HepG2 (cell line): Measurements from ENCODE around the gene CCDC70. TPM values are rescaled to one million over a fixed set of nuclear protein-coding genes. Genes with fewer than 3 reads are reported as not detected.
A peak's percentile ranks its signal among the peaks of the same experiment; 100 is the strongest.

Experiments used
- ATAC-seq: fragments of 200-7000 bp; cut with Tn5 transposase; 3 replicates; pipeline ENCODE4 v1.9.1; 2020; ENCODE audit warnings: mild to moderate bottlenecking, moderate library complexity
- BruUV-seq: library from RNA; stranded (reverse); fragments of 400-500 nt; replicated peaks from 2 replicates; lab custom pipeline; 2021; lab: Mats Ljungman, UMichigan
- CTCF ChIA-PET: fragments of 300-600 bp; formaldehyde crosslinking; extraction: SDS; loops from one replicate; lab custom pipeline; 2021; ENCODE audit warnings: low total read pairs, inconsistent platforms, low intra/inter-chr PET ratio; lab: Yijun Ruan, JAX
- POLR2A ChIA-PET: fragments of 350-600 bp; sonication (Branson Sonifier 250); formaldehyde crosslinking; loops from one replicate; lab custom pipeline; 2020; ENCODE audit warnings: antibody characterized with exemption, inconsistent platforms; lab: Yijun Ruan, JAX
- DNase-seq: peaks from one replicate; pipeline ENCODE4 v3.0.0-alpha.2; 2015; ENCODE audit warnings: low spot score
- FAIRE-seq: peaks from 3 replicates; lab custom pipeline; 2011; peaks lifted over from hg19 to GRCh38; lab: Jason Lieb, UNC
- H2AFZ ChIP-seq: one replicate; pipeline ENCODE4 v1.6.1; 2011; ENCODE audit warnings: low read length, inconsistent platforms
- H3K27ac ChIP-seq: fragments of 300-600 bp; 3 replicates; pipeline ENCODE4 v1.8.0; 2011; ENCODE audit warnings: mixed run types, mild to moderate bottlenecking, mixed read lengths, low read length, inconsistent platforms; ENCODE audit not compliant: insufficient read depth; ENCODE audit errors: extremely low read length
- H3K27me3 ChIP-seq, 2 experiments: fragments of 200-600 bp in 1 of 2; 2 replicates in 1 of 2; 3 replicates in 1 of 2; pipeline versions ENCODE4 v1.6.0 to v1.8.0; 2011; ENCODE audit warnings: low read length in 2 of 2, mild to moderate bottlenecking in 2 of 2, moderate library complexity in 2 of 2, inconsistent platforms in 1 of 2; ENCODE audit not compliant: insufficient read depth in 2 of 2, control insufficient read depth in 1 of 2
- H3K36me3 ChIP-seq, 2 experiments: fragments of 200-600 bp in 1 of 2; replicated peaks in 1 of 2; 2 replicates in 1 of 2; 3 replicates in 1 of 2; pipeline versions ENCODE4 v1.5.1 to v1.8.0; 2011; ENCODE audit warnings: low read length in 2 of 2, inconsistent platforms in 1 of 2; ENCODE audit not compliant: insufficient read depth in 2 of 2, control insufficient read depth in 1 of 2
- H3K4me1 ChIP-seq: 2 replicates; pipeline ENCODE4 v1.5.1; 2012; ENCODE audit warnings: low read length, inconsistent platforms; ENCODE audit not compliant: insufficient read depth
- H3K4me2 ChIP-seq: 2 replicates; pipeline ENCODE4 v1.6.0; 2011; ENCODE audit warnings: low read depth, low read length, inconsistent platforms
- H3K4me3 ChIP-seq, 3 experiments: fragments of 200-600 bp in 1 of 3; sonication (generic), shearing (Covaris generic) in 1 of 3; replicated peaks in 1 of 3; 2 replicates each; pipeline ENCODE4 v1.5.1; 2011 to 2016; ENCODE audit warnings: low read length in 3 of 3, inconsistent platforms in 2 of 3, low read depth in 2 of 3, mild to moderate bottlenecking in 2 of 3, control low read depth in 1 of 3, mixed read lengths in 1 of 3; ENCODE audit not compliant: insufficient read depth in 1 of 3
- H3K79me2 ChIP-seq: one replicate; pipeline ENCODE4 v1.6.1; 2011; ENCODE audit warnings: low read length, inconsistent platforms; ENCODE audit not compliant: insufficient read depth
- H3K9ac ChIP-seq: 2 replicates; pipeline ENCODE4 v1.6.0; 2011; ENCODE audit warnings: mild to moderate bottlenecking, low read depth, low read length, inconsistent platforms; ENCODE audit not compliant: insufficient read depth
- H3K9me3 ChIP-seq: 2 replicates; pipeline ENCODE4 v1.5.1; 2012; ENCODE audit warnings: mild to moderate bottlenecking, low read length
- H4K20me1 ChIP-seq: 2 replicates; pipeline ENCODE4 v1.6.0; 2011; ENCODE audit warnings: inconsistent platforms, mild to moderate bottlenecking, low read length, moderate library complexity; ENCODE audit not compliant: insufficient read depth
- ELK4 ChIP-seq: sonication (generic); formaldehyde crosslinking; IDR thresholded peaks from 2 replicates; pipeline ENCODE4 v1.9.0; 2021; ENCODE audit warnings: missing genetic modification reagents, borderline replicate concordance
- FOXO4 ChIP-seq: sonication (generic); formaldehyde crosslinking; conservative IDR thresholded peaks from 2 replicates; pipeline ENCODE4 v1.8.1; 2023; ENCODE audit warnings: missing genetic modification reagents
- HMGA1 ChIP-seq: sonication (generic); formaldehyde crosslinking; conservative IDR thresholded peaks from 2 replicates; pipeline ENCODE4 v1.4.0; 2020; ENCODE audit warnings: missing genetic modification reagents
- IKZF5 ChIP-seq: IDR thresholded peaks from 2 replicates; pipeline ENCODE4 v1.6.1; 2018; ENCODE audit warnings: missing genetic modification reagents, mild to moderate bottlenecking, missing compliant biosample characterization
- MLX ChIP-seq: IDR thresholded peaks from 2 replicates; pipeline ENCODE4 v1.6.1; 2016
- SMAD9 ChIP-seq: sonication (generic); formaldehyde crosslinking; IDR thresholded peaks from 2 replicates; pipeline ENCODE4 v1.5.1; 2020; ENCODE audit warnings: mild to moderate bottlenecking, missing genetic modification reagents
- ZMAT5 ChIP-seq: sonication (generic); formaldehyde crosslinking; IDR thresholded peaks from 2 replicates; pipeline ENCODE4 v1.5.0; 2020; ENCODE audit warnings: mild to moderate bottlenecking, low read depth, missing genetic modification reagents, borderline replicate concordance
- ZNF629 ChIP-seq: sonication (generic); formaldehyde crosslinking; conservative IDR thresholded peaks from 2 replicates; pipeline ENCODE4 v1.5.0; 2020; ENCODE audit warnings: missing genetic modification reagents
- WGBS: methylation state at CpG from one replicate; pipeline ENCODE4 v1.1.6; 2017; ENCODE audit warnings: low lambda C conversion rate; 5-methylcytosine and 5-hydroxymethylcytosine counted together
- in situ Hi-C: cut with HindIII; loops from 2 replicates; pipeline ENCODE4 v1.10.0; 2017; ENCODE audit warnings: low pct_unique_long_range_greater_than_20kb; ENCODE audit not compliant: extremely low pct_ligation_motif_present
- intact Hi-C: fragments of 100-400 bp; cut with micrococcal nuclease; formaldehyde crosslinking; loops from one replicate; pipeline ENCODE4 v1.10.0; 2022; ENCODE audit not compliant: unreplicated experiment
- polyA plus RNA-seq, 8 experiments: library from polyadenylated mRNA; depleted of rRNA in 3 of 8; stranded (reverse) in 7 of 8; unstranded in 1 of 8; fragments of >200 nt; fragmentation: Illumina TruSeq in 4 of 8; extraction: Trizol in 4 of 8; gene quantifications; 2 replicates each; pipeline versions ENCODE4 v1.2.1 to v1.2.3, GENCODE V29; 2011 to 2016; ENCODE audit warnings: low read depth in 4 of 8, missing spikeins in 1 of 8, mixed read lengths in 1 of 8; ENCODE audit not compliant: insufficient read depth in 1 of 8
- total RNA-seq, 5 experiments: library from RNA; depleted of rRNA; stranded (reverse); fragments of >200 nt; fragmentation: Illumina TruSeq; extraction: Trizol; gene quantifications; 2 replicates each; pipeline ENCODE4 v1.2.3, GENCODE V29; 2016; ENCODE audit warnings: low read depth in 1 of 5

Gene CCDC70
- total and polyA plus RNA-seq, 2 of the 13 experiments (the other 11 are each of a cell fraction or from before 2014, with no cell fraction given): 0.13 TPM; not detected in 1

GRCh38 chr13:51867062-51867461 is 5.3 kb downstream of the CCDC70 start:
- in situ Hi-C loops: no loop called here

GRCh38 chr13:51869916-51870315 is 8.1 kb downstream of the CCDC70 start:
- FAIRE-seq: no peak
- no TSS peak for BruUV-seq
- Histone ChIP-seq H3K4me3 (no peak overlapping the region), H4K20me1 (no peaks in the 10 kb centered on the region), H3K36me3 (no peaks in the 10 kb centered on the region), H3K27ac (no peak overlapping the region), H2AFZ (no peak overlapping the region), H3K9me3 (no peaks in the 10 kb centered on the region), H3K4me2 (no peak overlapping the region), H3K79me2 (no peaks in the 10 kb centered on the region), H3K9ac (no peak overlapping the region), H3K27me3 (no peaks in the 10 kb centered on the region), H3K4me1 (no peaks in the 10 kb centered on the region)
- ChIA-PET POLR2A (no interaction called here), CTCF (no interaction called here)
- in situ Hi-C loops: no loop called here
- intact Hi-C loops: no loop called here
- no peak for ATAC-seq
- WGBS: 77% methylated on average over 6 of the region's 6 CpGs
- DNase-seq: no peak
- TF ChIP-seq MLX (CRISPR knock-in tag): no peak
- TF ChIP-seq FOXO4 (CRISPR knock-in tag): no peak
- no peak for TF ChIP-seq ELK4
- no peak for TF ChIP-seq SMAD9

More at GRCh38 chr13:51867062-51867461, 5.3 kb downstream of the CCDC70 start:
- 100% methylated on average over 4 of the region's 4 CpGs for WGBS
- no peak overlapping the region for H3K27ac ChIP-seq
- BruUV-seq: no TSS peak
- ChIA-PET CTCF (no interaction called here), POLR2A (no interaction called here)
- no peaks in the 10 kb centered on the region for H3K36me3 ChIP-seq
- no peaks in the 10 kb centered on the region for H3K27me3 ChIP-seq
- DNase-seq (no peak), FAIRE-seq (no peak), ATAC-seq (no peak)
- no peak overlapping the region for H3K4me2 ChIP-seq
- no peaks in the 10 kb centered on the region for H4K20me1 ChIP-seq
- H3K9ac ChIP-seq: no peak overlapping the region
- no peak overlapping the region for H2AFZ ChIP-seq
- no peaks in the 10 kb centered on the region for H3K9me3 ChIP-seq
- TF ChIP-seq ZNF629 (CRISPR knock-in tag): peak; percentile 65
- no peak for TF ChIP-seq ZMAT5 (CRISPR knock-in tag)
- TF ChIP-seq HMGA1 (CRISPR knock-in tag): no peak
- TF ChIP-seq IKZF5 (CRISPR knock-in tag): no peak
- H3K4me1 ChIP-seq: no peaks in the 10 kb centered on the region
- H3K79me2 ChIP-seq: no peaks in the 10 kb centered on the region
- H3K4me3 ChIP-seq: no peak overlapping the region
- intact Hi-C loops: no loop called here
